ENCODE measurements around the gene TAOK3.

DNA sequence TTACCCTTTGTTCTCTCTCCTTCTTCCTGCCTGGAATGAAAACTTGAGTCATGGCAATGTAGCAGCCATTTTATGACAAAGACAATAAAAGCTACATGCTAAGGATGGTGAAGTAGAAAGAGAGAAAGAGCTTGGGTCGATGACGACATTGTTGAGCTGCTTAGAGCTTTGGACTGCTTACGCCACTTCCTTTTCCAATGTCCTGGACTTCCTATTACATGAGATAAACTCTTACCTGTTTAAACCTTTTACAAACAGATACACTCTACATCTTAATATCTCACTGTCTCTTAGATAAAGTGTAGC is 166.6 kb downstream of the TAOK3 start:
- TF ChIP-seq GABPA (IDR thresholded peaks at IDR 0.05; ENCODE audit: borderline replicate concordance, insufficient read depth, low read length) (no peak), CTCF (IDR thresholded peaks at IDR 0.05; ENCODE audit: control extremely low read depth in 1 of 3, insufficient read depth in 1 of 3, low read depth in 1 of 3, low read length in 3 of 3) (no peak), POLR2A (IDR thresholded peaks at IDR 0.05; ENCODE audit: control extremely low read depth in 1 of 2, low read depth in 2 of 2, low read length in 2 of 2) (no peak), PHF8 (conservative IDR thresholded peaks at IDR 0.05; ENCODE audit: low read depth, low read length) (no peak), JUND (IDR thresholded peaks at IDR 0.05; ENCODE audit: low read length) (no peak)
- TF ChIP-seq, protein P1, sequence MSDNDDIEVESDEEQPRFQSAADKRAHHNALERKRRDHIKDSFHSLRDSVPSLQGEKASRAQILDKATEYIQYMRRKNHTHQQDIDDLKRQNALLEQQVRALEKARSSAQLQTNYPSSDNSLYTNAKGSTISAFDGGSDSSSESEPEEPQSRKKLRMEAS (IDR thresholded peaks at IDR 0.05): no peak
